Left lung (tissue), 10 donors: ENCODE results near the gene GABRG1. TPM values are rescaled to one million over a fixed set of nuclear protein-coding genes. Genes with fewer than 3 reads are reported as not detected.

Experiments used
- ATAC-seq: fragments of 200-7000 bp; cut with Tn5 transposase; one replicate; pipeline ENCODE4 v1.9.1; 2020; ENCODE audit warnings: moderate library complexity
- DNase-seq, 4 donors: peaks; one replicate each; pipeline ENCODE4 v3.0.0-alpha.2; 2013 to 2020
- H3K27ac ChIP-seq, 2 donors: fragments of 200-600 bp; sonication (generic) in 1 of 2; one replicate each; pipeline versions ENCODE4 v1.5.0 to v1.8.0; 2020 to 2021
- H3K27me3 ChIP-seq, 2 donors: fragments of 200-600 bp; sonication (generic) in 1 of 2; one replicate each; pipeline versions ENCODE4 v1.5.0 to v1.8.0; 2020 to 2021
- H3K36me3 ChIP-seq, 2 donors: fragments of 200-600 bp; sonication (generic) in 1 of 2; one replicate each; pipeline versions ENCODE4 v1.5.0 to v1.8.0; 2020 to 2021
- H3K4me1 ChIP-seq, 2 donors: fragments of 200-600 bp; one replicate each; pipeline ENCODE4 v1.8.0; 2021
- H3K4me3 ChIP-seq, 2 donors: fragments of 200-600 bp; sonication (generic) in 1 of 2; one replicate each; pipeline versions ENCODE4 v1.5.0 to v1.8.0; 2020 to 2021; ENCODE audit warnings: mild to moderate bottlenecking in 1 of 2
- H3K9me3 ChIP-seq, 2 donors: fragments of 200-600 bp; sonication (generic) in 1 of 2; one replicate each; pipeline versions ENCODE4 v1.5.0 to v1.8.0; 2020 to 2021
- CTCF ChIP-seq, 2 donors: fragments of 200-600 bp; sonication (generic) in 1 of 2; IDR thresholded peaks; one replicate each; pipeline versions ENCODE4 v1.5.0 to v1.8.0; 2021; ENCODE audit warnings: antibody characterized with exemption in 2 of 2
- intact Hi-C, 2 donors: fragments of 100-400 bp; cut with DNase I; formaldehyde crosslinking; loops; one replicate each; pipeline versions ENCODE4 v1.11.2 to v1.14.2; 2022
- polyA plus RNA-seq, 6 donors: library from polyadenylated mRNA; unstranded; fragments of 120-200 nt; gene quantifications; one replicate each; pipeline ENCODE4 v1.2.1, GENCODE V29; 2013; ENCODE audit not compliant: insufficient read length in 6 of 6
- total RNA-seq, 2 donors: library from RNA; stranded (reverse); fragmentation: NEBNext Ultra II Directional; extraction: Animal tissue kit (Norgen Biotek cat#: 25700); gene quantifications; one replicate each; pipeline ENCODE4 v1.2.1, GENCODE V29; 2021
- donor health status: DM: no; HTN: yes; CAD: no.
- donor health status: DM: no; HTN: no; CAD: no.

The GABRG1 gene
- total and polyA plus RNA-seq, 8 donors = 0.47 to 2.1 (median 0.77) TPM; not detected in 2

- H3K36me3 ChIP-seq = no peaks in the 10 kb centered on the region
- H3K27ac ChIP-seq = no peak overlapping the region
These were observed 42.2 kb downstream of the GABRG1 start for GRCh38 chr4:46081674-46082073.

GRCh38 chr4:46081248-46081647, 42.6 kb downstream of the GABRG1 start:
- Histone ChIP-seq H3K9me3 (no peaks in the 10 kb centered on the region), H3K36me3 (no peaks in the 10 kb centered on the region), H3K27me3 (no peaks in the 10 kb centered on the region), H3K4me3 (no peak overlapping the region), H3K4me1 (no peaks in the 10 kb centered on the region), H3K27ac (no peak overlapping the region)
- ATAC-seq (no peak), DNase-seq (no peak)
- no peak for TF ChIP-seq CTCF (IDR thresholded peaks at IDR 0.05)
- intact Hi-C loops = no loop called here

More at GRCh38 chr4:46081674-46082073, 42.2 kb downstream of the GABRG1 start:
- ATAC-seq (no peak), DNase-seq (no peak)
- no peaks in the 10 kb centered on the region for H3K9me3 ChIP-seq
- no peaks in the 10 kb centered on the region for H3K4me1 ChIP-seq
- TF ChIP-seq CTCF (IDR thresholded peaks at IDR 0.05) = no peak
- intact Hi-C loops = no loop called here
- H3K4me3 ChIP-seq = no peak overlapping the region
- no peaks in the 10 kb centered on the region for H3K27me3 ChIP-seq

GRCh38 chr4:46073778-46074177, 50.1 kb downstream of the GABRG1 start:
- ATAC-seq = no peak
- H3K27ac ChIP-seq = no peak overlapping the region

GRCh38 chr4:46051392-46051791, 72.5 kb downstream of the GABRG1 start:
- H3K4me1 ChIP-seq = no peaks in the 10 kb centered on the region
- no peak for DNase-seq
- no peak overlapping the region for H3K27ac ChIP-seq
- no peaks in the 10 kb centered on the region for H3K36me3 ChIP-seq
- no peak for TF ChIP-seq CTCF (IDR thresholded peaks at IDR 0.05)
- H3K27me3 ChIP-seq = no peaks in the 10 kb centered on the region
- intact Hi-C loops = no loop called here
- ATAC-seq = no peak
- H3K9me3 ChIP-seq = no peaks in the 10 kb centered on the region
- H3K4me3 ChIP-seq = no peak overlapping the region

More at GRCh38 chr4:46073778-46074177, 50.1 kb downstream of the GABRG1 start:
- H3K27me3 ChIP-seq = no peaks in the 10 kb centered on the region
- no peak overlapping the region for H3K4me3 ChIP-seq
- no peak for TF ChIP-seq CTCF (IDR thresholded peaks at IDR 0.05)
- H3K36me3 ChIP-seq = no peaks in the 10 kb centered on the region
- no peaks in the 10 kb centered on the region for H3K9me3 ChIP-seq
- intact Hi-C loops = no loop called here
- H3K4me1 ChIP-seq = no peaks in the 10 kb centered on the region
- no peak for DNase-seq

- no peaks in the 10 kb centered on the region for H3K4me1 ChIP-seq
- TF ChIP-seq CTCF (IDR thresholded peaks at IDR 0.05) = no peak
- H3K9me3 ChIP-seq = peaks cover 0 to 8% of the 10 kb centered on the region in 2 donors
- no peak overlapping the region for H3K4me3 ChIP-seq
- no peaks in the 10 kb centered on the region for H3K36me3 ChIP-seq
- H3K27me3 ChIP-seq = no peaks in the 10 kb centered on the region
- no peak for ATAC-seq
- no peak for DNase-seq
- H3K27ac ChIP-seq = no peak overlapping the region
- intact Hi-C loops = no loop called here
These were observed 91.8 kb downstream of the GABRG1 start for GRCh38 chr4:46032056-46032455.
